Heart left ventricle (tissue), 13 donors: ENCODE data around the gene HCN2.

Experiments used
- CTCF ChIP-seq, 12 donors: fragments of 200-600 bp; sonication (generic) in 4 of 12; IDR thresholded peaks; one replicate each; pipeline versions ENCODE4 v1.5.0 to v1.8.0; 2018 to 2022; ENCODE audit warnings: antibody characterized with exemption in 12 of 12, mild to moderate bottlenecking in 5 of 12
- POLR2A ChIP-seq, 2 donors: fragments of 450-650 bp; IDR thresholded peaks; one replicate each; pipeline ENCODE4 v1.6.1; 2017; ENCODE audit warnings: antibody characterized with exemption in 2 of 2, mild to moderate bottlenecking in 2 of 2, moderate library complexity in 2 of 2
- donor health status: ischemic (EF 13 %, LVEDD 7.1; RV severe dilation, severe dysfunction).
- donor health status: DM: no; HTN: yes; CAD: no.
- donor health status: DM: no; HTN: no; CAD: no.
- donor health status: ischemic (EF 25% LVEDD 6.9; RV normal size, moderate dysfunction).
- donor health status: ischemic (EF 25% LVEDD 5.7; RV mildly dilated, moderate dysfunction).
- donor health status: ischemic (EF 35%, LVEDD 5.7; RV mildly dilated, moderate dysfunction).
- donor health status: nonischemic (EF 11% LVEDD 7.7; RV severe dilation, severe dysfunction).
- donor health status: DM: yes; HTN: yes; CAD: no.
- donor health status: PGD.
- donor health status: ischemic (EF 29% LVEDD 5.4; RV normal size, mild dysfunction).
- donor health status: nonischemic (EF 23%, LVEDD 6.1; RV moderate dilation, normal function).

GRCh38 chr19:634975-635652 lies 45.4 kb downstream of the HCN2 start:
- TF ChIP-seq CTCF (IDR thresholded peaks at IDR 0.05) (no peak), POLR2A (IDR thresholded peaks at IDR 0.05) (no peak)
